ENCODE data around the gene FGFR1OP2. TPM values are rescaled to one million over a fixed set of nuclear protein-coding genes. Genes with fewer than 3 reads are reported as not detected.

Gene FGFR1OP2
- total RNA-seq, 2 experiments from 2014 or later = 38.5 to 43.1 TPM

DNA sequence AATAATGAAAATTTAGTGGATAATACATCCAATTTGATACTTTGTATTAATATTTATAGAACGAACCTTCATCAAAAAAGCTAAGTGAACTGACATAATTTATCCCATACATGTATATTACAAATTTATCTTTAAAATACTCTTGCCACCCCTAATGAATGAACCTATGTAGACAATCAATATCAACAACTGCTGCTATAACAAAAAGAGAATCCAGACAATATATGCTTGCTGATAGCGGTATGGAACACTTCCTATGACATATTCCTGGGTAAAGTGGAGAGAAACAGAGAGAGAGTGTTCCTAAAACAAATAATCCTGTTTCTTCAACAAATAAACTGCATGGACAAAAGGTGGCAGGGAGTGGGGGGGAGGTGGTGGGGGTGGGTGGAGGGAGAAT is 44.6 kb downstream of the FGFR1OP2 start:
- Mint-ChIP-seq H3K36me3 (ENCODE audit: low read depth) (peaks cover 43% of the 10 kb centered on the region), H3K27ac (no peak overlapping the region), H3K4me1 (peaks cover 5% of the 10 kb centered on the region), H3K4me3 (no peak overlapping the region), H3K27me3 (no peaks in the 10 kb centered on the region), H3K9me3 (ENCODE audit: low read depth) (no peaks in the 10 kb centered on the region)
- ChIA-PET CTCF (interaction anchor here (0.8 kb wide), 1 partner anchor 322 kb away, joined by 4 read pairs; no protein-coding TSS in a partner anchor), POLR2A (no interaction called here)
- DNase-seq (no peak), ATAC-seq (no peak)
- intact Hi-C loops (cut with DNase I, micrococcal nuclease) = no loop called here

- H3K9me3 Mint-ChIP-seq (ENCODE audit: low read depth) = no peaks in the 10 kb centered on the region
- intact Hi-C loops (cut with DNase I, micrococcal nuclease) = no loop called here
- CTCF ChIA-PET = no interaction called here
- no peaks in the 10 kb centered on the region for H3K27me3 Mint-ChIP-seq
- DNase-seq (no peak), ATAC-seq (no peak)
- peaks cover 5% of the 10 kb centered on the region for H3K4me1 Mint-ChIP-seq
- no peak overlapping the region for H3K4me3 Mint-ChIP-seq
- POLR2A ChIA-PET = no interaction called here
- H3K27ac Mint-ChIP-seq = no peak overlapping the region
- peaks cover 47% of the 10 kb centered on the region for H3K36me3 Mint-ChIP-seq (ENCODE audit: low read depth)
These were observed 49.6 kb downstream of the FGFR1OP2 start for GRCh38 chr12:26987634-26988424.

GRCh38 chr12:26988703-26989102 is 50.4 kb downstream of the FGFR1OP2 start:
- Mint-ChIP-seq H3K4me3 (no peak overlapping the region), H3K9me3 (ENCODE audit: low read depth) (no peaks in the 10 kb centered on the region), H3K27me3 (no peaks in the 10 kb centered on the region), H3K36me3 (ENCODE audit: low read depth) (peaks cover 47% of the 10 kb centered on the region), H3K4me1 (peaks cover 5% of the 10 kb centered on the region), H3K27ac (no peak overlapping the region)
- POLR2A ChIA-PET = no interaction called here
- intact Hi-C loops (cut with DNase I, micrococcal nuclease) = no loop called here
- CTCF ChIA-PET = no interaction called here
- ATAC-seq = no peak
- no peak for DNase-seq

DNA sequence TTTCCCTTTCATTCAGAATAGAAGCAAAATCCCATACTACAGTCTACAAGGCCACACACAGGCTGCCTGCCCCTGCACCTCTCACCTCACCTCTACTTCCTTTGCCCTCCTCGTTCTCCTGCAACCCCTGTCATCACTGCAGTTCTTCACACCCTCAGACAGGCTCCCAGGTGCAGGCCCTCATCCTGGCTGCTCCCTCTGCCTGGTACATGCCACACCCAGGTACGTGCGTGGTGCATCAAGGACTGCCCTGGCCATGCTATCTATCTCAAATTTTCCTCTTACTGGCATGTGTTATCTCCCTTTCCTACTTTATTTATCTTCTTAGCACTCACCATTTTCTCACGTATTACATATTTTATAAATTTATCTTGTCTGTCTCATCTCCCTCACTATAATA is 51.6 kb downstream of the FGFR1OP2 start:
- ATAC-seq (no peak), DNase-seq (no peak)
- no peak overlapping the region for H3K4me3 Mint-ChIP-seq
- ChIA-PET CTCF (no interaction called here), POLR2A (interaction anchor here (0.5 kb wide), 1 partner anchor 33 kb away, joined by 3 read pairs; no protein-coding TSS in a partner anchor)
- no peaks in the 10 kb centered on the region for H3K27me3 Mint-ChIP-seq
- H3K36me3 Mint-ChIP-seq (ENCODE audit: low read depth) = peaks cover 45% of the 10 kb centered on the region
- intact Hi-C loops (cut with DNase I, micrococcal nuclease) = no loop called here
- H3K9me3 Mint-ChIP-seq (ENCODE audit: low read depth) = no peaks in the 10 kb centered on the region
- no peak overlapping the region for H3K27ac Mint-ChIP-seq
- no peaks in the 10 kb centered on the region for H3K4me1 Mint-ChIP-seq

DNA sequence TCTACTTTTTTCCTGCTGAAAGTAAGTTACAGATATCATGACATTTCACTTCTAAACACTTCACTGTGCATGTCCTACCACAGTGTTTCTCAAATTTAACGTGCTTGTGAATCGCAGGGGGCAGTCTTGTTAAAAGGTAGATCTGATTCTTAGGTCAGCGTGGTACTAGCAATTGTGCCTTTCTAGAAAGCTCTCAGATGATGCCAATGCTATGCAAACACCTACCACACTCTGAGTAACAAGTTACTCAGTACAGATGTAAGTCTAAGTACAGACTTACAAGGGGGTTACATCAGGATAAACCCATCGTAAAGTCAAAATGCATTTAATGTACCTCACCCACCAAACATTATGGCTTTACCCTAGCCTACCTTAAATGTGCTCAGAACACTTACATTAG is 53.6 kb downstream of the FGFR1OP2 start:
- Mint-ChIP-seq H3K27me3 (no peaks in the 10 kb centered on the region), H3K4me1 (no peaks in the 10 kb centered on the region), H3K27ac (no peak overlapping the region), H3K9me3 (ENCODE audit: low read depth) (no peaks in the 10 kb centered on the region), H3K4me3 (no peak overlapping the region), H3K36me3 (ENCODE audit: low read depth) (peaks cover 42% of the 10 kb centered on the region)
- DNase-seq (no peak), ATAC-seq (no peak)
- CTCF ChIA-PET = no interaction called here
- intact Hi-C loops (cut with DNase I, micrococcal nuclease) = no loop called here
- POLR2A ChIA-PET = no interaction called here

GRCh38 chr12:26994109-26994508 is 55.8 kb downstream of the FGFR1OP2 start:
- CTCF ChIA-PET = interaction anchor here (0.6 to 1.4 kb wide), 3 partner anchors 30 to 109 kb away, joined by 3 to 4 read pairs (median 3); no protein-coding TSS in a partner anchor
- peaks cover 35% of the 10 kb centered on the region for H3K36me3 Mint-ChIP-seq (ENCODE audit: low read depth)
- intact Hi-C loops (cut with DNase I, micrococcal nuclease) = no loop called here

DNA sequence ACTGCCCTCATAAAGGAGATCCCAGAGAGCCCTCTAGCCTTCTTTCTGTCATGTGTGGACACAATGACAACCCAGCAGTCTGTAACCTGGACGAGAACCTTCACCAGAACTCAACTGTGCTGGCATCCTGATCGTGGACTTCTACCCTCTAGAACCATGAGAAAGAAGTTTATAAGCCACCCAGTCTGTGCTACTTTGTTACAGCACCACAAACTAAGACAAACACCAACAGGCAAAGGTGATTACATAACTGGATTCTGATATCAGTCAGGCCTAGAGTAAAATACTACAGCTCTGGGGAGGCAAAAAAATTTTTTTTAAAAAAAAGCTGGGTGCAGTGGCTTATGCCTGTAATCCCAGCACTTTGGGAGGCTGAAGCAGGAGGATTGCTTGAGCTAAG is 57.4 kb downstream of the FGFR1OP2 start:
- peaks cover 27% of the 10 kb centered on the region for H3K36me3 Mint-ChIP-seq (ENCODE audit: low read depth)
- no peaks in the 10 kb centered on the region for H3K27me3 Mint-ChIP-seq
- H3K27ac Mint-ChIP-seq = no peak overlapping the region
- H3K9me3 Mint-ChIP-seq (ENCODE audit: low read depth) = no peaks in the 10 kb centered on the region
- intact Hi-C loops (cut with DNase I, micrococcal nuclease) = no loop called here
- no peak overlapping the region for H3K4me3 Mint-ChIP-seq
- DNase-seq = no peak
- POLR2A ChIA-PET = no interaction called here
- H3K4me1 Mint-ChIP-seq = peaks cover under 1% of the 10 kb centered on the region
- no peak for ATAC-seq
- CTCF ChIA-PET = interaction anchor here (1.0 kb wide), 1 partner anchor 17 kb away, joined by 3 read pairs; no protein-coding TSS in a partner anchor

More at GRCh38 chr12:26994109-26994508, 55.8 kb downstream of the FGFR1OP2 start:
- ATAC-seq (no peak), DNase-seq (no peak)
- POLR2A ChIA-PET = no interaction called here
- Mint-ChIP-seq H3K4me3 (no peak overlapping the region), H3K27me3 (no peaks in the 10 kb centered on the region), H3K4me1 (no peaks in the 10 kb centered on the region), H3K27ac (no peak overlapping the region), H3K9me3 (ENCODE audit: low read depth) (no peaks in the 10 kb centered on the region)

- POLR2A ChIA-PET = no interaction called here
These were observed 58.7 kb downstream of the FGFR1OP2 start for GRCh38 chr12:26997003-26997402.

DNA sequence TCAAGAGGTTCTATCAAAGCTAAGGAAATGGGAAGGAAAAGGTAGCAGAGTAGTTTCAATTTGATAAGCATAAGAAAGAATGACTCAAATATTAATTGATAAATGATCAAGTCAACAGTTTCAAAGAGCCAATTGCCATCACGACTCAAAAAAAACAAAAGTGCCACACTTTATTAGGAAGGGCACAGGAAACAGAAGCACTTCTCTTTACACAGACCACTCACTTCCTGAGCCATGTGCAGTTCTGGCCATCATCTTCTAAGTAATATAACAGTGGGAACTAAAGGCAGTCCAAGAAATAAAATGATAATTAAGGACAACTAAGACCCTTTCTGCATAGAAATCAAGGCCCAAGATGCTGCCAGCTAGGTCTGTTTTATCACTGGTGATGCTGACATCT is 62.7 kb downstream of the FGFR1OP2 start:
- H3K36me3 Mint-ChIP-seq (ENCODE audit: low read depth) = peaks cover 11% of the 10 kb centered on the region
- POLR2A ChIA-PET = no interaction called here
- H3K27me3 Mint-ChIP-seq = no peaks in the 10 kb centered on the region
- ATAC-seq (no peak), DNase-seq (no peak)
- no peak overlapping the region for H3K4me3 Mint-ChIP-seq
- intact Hi-C loops (cut with DNase I, micrococcal nuclease) = no loop called here
- CTCF ChIA-PET = interaction anchor here (1.1 to 1.8 kb wide), 4 partner anchors 8 to 52 kb away, joined by 3 to 9 read pairs (median 6); no protein-coding TSS in a partner anchor
- no peaks in the 10 kb centered on the region for H3K9me3 Mint-ChIP-seq (ENCODE audit: low read depth)
- H3K4me1 Mint-ChIP-seq = peaks cover 16% of the 10 kb centered on the region
- no peak overlapping the region for H3K27ac Mint-ChIP-seq

More at GRCh38 chr12:26997003-26997402, 58.7 kb downstream of the FGFR1OP2 start:
- no peak for ATAC-seq
- peaks cover 31% of the 10 kb centered on the region for H3K36me3 Mint-ChIP-seq (ENCODE audit: low read depth)
- intact Hi-C loops (cut with DNase I, micrococcal nuclease) = no loop called here
- CTCF ChIA-PET = interaction anchor here (1.0 kb wide), 1 partner anchor 16 kb away, joined by 3 read pairs; no protein-coding TSS in a partner anchor
- no peak for DNase-seq
- no peak overlapping the region for H3K4me3 Mint-ChIP-seq
- H3K9me3 Mint-ChIP-seq (ENCODE audit: low read depth) = no peaks in the 10 kb centered on the region
- H3K27me3 Mint-ChIP-seq = no peaks in the 10 kb centered on the region
- H3K4me1 Mint-ChIP-seq = peaks cover 10% of the 10 kb centered on the region
- H3K27ac Mint-ChIP-seq = no peak overlapping the region

GRCh38 chr12:27001663-27002062 is 63.4 kb downstream of the FGFR1OP2 start:
- ATAC-seq (no peak), DNase-seq (no peak)
- Mint-ChIP-seq H3K27ac (no peak overlapping the region), H3K4me1 (peaks cover 16% of the 10 kb centered on the region), H3K27me3 (no peaks in the 10 kb centered on the region), H3K9me3 (ENCODE audit: low read depth) (no peaks in the 10 kb centered on the region), H3K4me3 (no peak overlapping the region), H3K36me3 (ENCODE audit: low read depth) (peaks cover 9% of the 10 kb centered on the region)
- intact Hi-C loops (cut with DNase I, micrococcal nuclease) = no loop called here
- CTCF ChIA-PET = interaction anchor here (0.6 to 1.8 kb wide), 5 partner anchors 9 to 305 kb away, joined by 3 to 9 read pairs (median 3); no protein-coding TSS in a partner anchor
- POLR2A ChIA-PET = no interaction called here

- Mint-ChIP-seq H3K4me1 (peaks cover 16% of the 10 kb centered on the region), H3K36me3 (ENCODE audit: low read depth) (peaks cover 9% of the 10 kb centered on the region), H3K4me3 (no peak overlapping the region), H3K27me3 (no peaks in the 10 kb centered on the region), H3K27ac (no peak overlapping the region), H3K9me3 (ENCODE audit: low read depth) (no peaks in the 10 kb centered on the region)
- intact Hi-C loops (cut with DNase I, micrococcal nuclease) = no loop called here
- DNase-seq (no peak), ATAC-seq (no peak)
- ChIA-PET POLR2A (no interaction called here), CTCF (interaction anchor here (0.9 to 1.6 kb wide), 5 partner anchors 9 to 172 kb away, joined by 3 to 9 read pairs (median 4); no protein-coding TSS in a partner anchor)
These were observed 63.9 kb downstream of the FGFR1OP2 start for GRCh38 chr12:27002141-27002540.

All from activated CD4-positive, alpha-beta T cell treated with anti-CD3 and anti-CD28 coated beads for 36 hours (primary cell).